ENCODE data around the gene BLOC1S2. TPM values are rescaled to one million over a fixed set of nuclear protein-coding genes. Genes with fewer than 3 reads are reported as not detected.

BLOC1S2 gene
- total RNA-seq, 1 experiment from 2014 or later, result 99.9 TPM

Other genes starting within 250 kb of the BLOC1S2 start
- not detected in 2 replicates for gene CPN1, start 204.8 kb downstream of the BLOC1S2 start, total RNA-seq (2014; rRNA removed; shearing (Covaris generic))
- 37.3 and 42.5 TPM in 2 replicates for gene ERLIN1, start 100.7 kb downstream of the BLOC1S2 start, total RNA-seq (2014; rRNA removed; shearing (Covaris generic))
- 17.9 and 20.1 TPM in 2 replicates for gene CHUK, start 57.1 kb downstream of the BLOC1S2 start, total RNA-seq (2014; rRNA removed; shearing (Covaris generic))
- gene CWF19L1, start 19.0 kb downstream of the BLOC1S2 start, total RNA-seq (2014; rRNA removed; shearing (Covaris generic)), result 31.8 and 36.7 TPM in 2 replicates
- not detected in 2 replicates for gene PKD2L1, start 43.5 kb upstream of the BLOC1S2 start, total RNA-seq (2014; rRNA removed; shearing (Covaris generic))
- 458 and 512 TPM in 2 replicates for gene SCD, start 60.6 kb upstream of the BLOC1S2 start, total RNA-seq (2014; rRNA removed; shearing (Covaris generic))
- not detected in 2 replicates for gene WNT8B, start 176.3 kb upstream of the BLOC1S2 start, total RNA-seq (2014; rRNA removed; shearing (Covaris generic))
- 0.31 and 0.33 TPM in 2 replicates for gene SEC31B, start 233.2 kb upstream of the BLOC1S2 start, total RNA-seq (2014; rRNA removed; shearing (Covaris generic))
- gene NDUFB8, start 243.2 kb upstream of the BLOC1S2 start, total RNA-seq (2014; rRNA removed; shearing (Covaris generic)), result 184 and 195 TPM in 2 replicates
- gene HIF1AN, start 249.3 kb upstream of the BLOC1S2 start, total RNA-seq (2014; rRNA removed; shearing (Covaris generic)), result 5.6 and 6.4 TPM in 2 replicates